Heart left ventricle (tissue), 16 donors: Measurements from ENCODE around the gene DDIT4. TPM values are rescaled to one million over a fixed set of nuclear protein-coding genes. Genes with fewer than 3 reads are reported as not detected.
A peak's percentile ranks its signal among the peaks of the same experiment; 100 is the strongest.

Experiments
- ATAC-seq, 4 donors: fragments of 200-7000 bp; cut with Tn5 transposase; one replicate each; pipeline ENCODE4 v1.9.1; 2020 to 2022; ENCODE audit warnings: moderate library complexity in 4 of 4, mild to moderate bottlenecking in 3 of 4, moderate number of reproducible peaks in 1 of 4
- DNase-seq, 5 donors: peaks; one replicate each; pipeline ENCODE4 v3.0.0-alpha.2; 2020
- H3K27ac ChIP-seq, 12 donors: fragments of 200-600 bp; sonication (generic) in 4 of 12; one replicate each; pipeline versions ENCODE4 v1.5.0 to v1.8.0; 2016 to 2022; ENCODE audit warnings: mild to moderate bottlenecking in 2 of 12
- H3K27me3 ChIP-seq, 9 donors: fragments of 200-600 bp; sonication (generic) in 2 of 9; one replicate each; pipeline versions ENCODE4 v1.5.1 to v1.8.0; 2016 to 2022; ENCODE audit warnings: mild to moderate bottlenecking in 3 of 9
- H3K36me3 ChIP-seq, 9 donors: fragments of 200-600 bp; sonication (generic) in 2 of 9; one replicate each; pipeline versions ENCODE4 v1.5.0 to v1.8.0; 2018 to 2022; ENCODE audit warnings: mild to moderate bottlenecking in 2 of 9
- H3K4me1 ChIP-seq, 12 donors: fragments of 200-600 bp; sonication (generic) in 4 of 12; one replicate each; pipeline versions ENCODE4 v1.5.0 to v1.8.0; 2016 to 2022; ENCODE audit warnings: mild to moderate bottlenecking in 3 of 12
- H3K4me3 ChIP-seq, 12 donors: fragments of 200-600 bp; sonication (generic) in 4 of 12; one replicate each; pipeline versions ENCODE4 v1.5.0 to v1.8.0; 2017 to 2022; ENCODE audit warnings: mild to moderate bottlenecking in 9 of 12, moderate library complexity in 4 of 12
- H3K9me3 ChIP-seq, 12 donors: fragments of 200-600 bp; sonication (generic) in 4 of 12; one replicate each; pipeline versions ENCODE4 v1.5.0 to v1.8.0; 2016 to 2022; ENCODE audit warnings: mild to moderate bottlenecking in 1 of 12
- POLR2A ChIP-seq, 2 donors: fragments of 450-650 bp; IDR thresholded peaks; one replicate each; pipeline ENCODE4 v1.6.1; 2017; ENCODE audit warnings: antibody characterized with exemption in 2 of 2, mild to moderate bottlenecking in 2 of 2, moderate library complexity in 2 of 2
- WGBS, 4 donors: extraction: QIAGEN DNeasy Blood & Tissue Kit in 2 of 4; methylation state at CpG; one replicate each; pipeline versions ENCODE4 v1.1.5 to v1.1.7; 2013 to 2018; 5-methylcytosine and 5-hydroxymethylcytosine counted together
- intact Hi-C, 10 donors: fragments of 100-400 bp; cut with DNase I; formaldehyde crosslinking; loops; one replicate each; pipeline versions ENCODE4 v1.11.1 to v1.14.2; 2022
- polyA plus RNA-seq, 2 donors: library from polyadenylated mRNA; stranded (reverse); fragments of 200-250 nt; gene quantifications; one replicate each; pipeline ENCODE4 v1.2.3, GENCODE V29; 2013
- total RNA-seq, 9 donors: library from RNA; depleted of rRNA in 2 of 9; stranded (reverse); fragments of >200 nt in 2 of 9; fragmentation: NEBNext Ultra II Directional in 3 of 9; extraction: Animal tissue kit (Norgen Biotek cat#: 25700) in 3 of 9; gene quantifications; one replicate each; pipeline versions ENCODE4 v1.1.0 to v1.2.4, GENCODE V29; 2016 to 2023
- TF ChIP-seq, protein P1 (sequence below), 12 donors: fragments of 200-600 bp; sonication (generic) in 4 of 12; IDR thresholded peaks; one replicate each; pipeline versions ENCODE4 v1.5.0 to v1.8.0; 2018 to 2022; ENCODE audit warnings: antibody characterized with exemption in 12 of 12, mild to moderate bottlenecking in 5 of 12
- donor health status: ischemic (EF 13 %, LVEDD 7.1; RV severe dilation, severe dysfunction).
- donor health status: healthy with polysubstance abuse.
- donor health status: DM: no; HTN: yes; CAD: no.
- donor health status: DM: no; HTN: no; CAD: no.
- donor health status: ischemic (EF 25% LVEDD 6.9; RV normal size, moderate dysfunction).
- donor health status: ischemic (EF 25% LVEDD 5.7; RV mildly dilated, moderate dysfunction).
- donor health status: healthy.
- donor health status: DM: yes; HTN: yes; CAD: no.
- donor health status: ischemic (EF 35%, LVEDD 5.7; RV mildly dilated, moderate dysfunction).
- donor health status: nonischemic (EF 11% LVEDD 7.7; RV severe dilation, severe dysfunction).
- donor health status: DM: yes; HTN: yes; CAD: no.
- donor health status: PGD.
- donor health status: ischemic (EF 29% LVEDD 5.4; RV normal size, mild dysfunction).
- donor health status: nonischemic (EF 23%, LVEDD 6.1; RV moderate dilation, normal function).

The DDIT4 gene
- total and polyA plus RNA-seq, 11 donors = 14.6 to 112 (median 47.6) TPM

DNA sequence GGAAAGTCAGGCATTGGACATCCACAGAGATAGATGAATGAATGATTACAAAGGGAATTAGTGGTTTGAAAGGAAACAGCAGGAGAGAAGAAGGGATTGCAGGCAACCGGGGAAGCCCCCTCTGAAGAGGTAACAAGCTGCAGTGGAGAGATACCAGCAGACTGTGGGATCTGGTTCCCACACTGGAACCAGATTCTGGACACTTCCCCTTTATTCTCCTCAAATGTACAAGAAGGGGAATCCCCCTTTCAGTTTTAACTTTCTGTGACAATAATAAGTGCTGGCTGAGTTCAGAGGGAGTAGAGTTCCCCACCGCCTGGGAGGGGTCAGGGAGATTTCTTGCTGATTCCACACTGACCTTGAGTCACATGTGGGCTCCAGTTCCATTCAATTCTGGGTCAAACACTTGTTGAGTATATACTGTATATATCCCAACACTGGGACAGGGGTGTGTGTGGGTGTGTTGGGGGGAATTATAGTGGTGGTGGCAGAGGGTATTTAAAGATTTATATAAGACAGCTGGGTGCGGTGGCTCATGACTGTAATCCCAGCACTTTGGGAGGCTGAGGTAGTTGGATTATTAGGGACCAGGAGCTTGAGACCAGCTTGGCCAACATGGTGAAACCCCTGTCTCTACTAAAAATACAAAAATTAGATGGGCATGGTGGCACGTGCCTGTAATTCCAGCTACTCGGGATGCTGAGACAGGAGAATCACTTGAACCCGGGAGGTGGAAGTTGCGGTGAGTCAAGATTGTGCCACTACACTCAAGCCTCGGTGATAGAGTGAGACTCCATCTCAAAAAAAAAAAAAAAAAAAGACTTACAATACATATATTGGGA lies 16.5 kb upstream of the DDIT4 start:
- 68 to 77% (median 73%) methylated on average over 8 of the region's 8 CpGs for WGBS, 4 donors
- Histone ChIP-seq H3K4me3 (no peak overlapping the region), H3K9me3 (no peaks in the 10 kb centered on the region), H3K4me1 (peaks cover 40 to 95% (median 79%) of the 10 kb centered on the region in 12 donors), H3K27ac (peak overlapping the region; percentile 28 to 97 (median 94)), H3K27me3 (no peaks in the 10 kb centered on the region), H3K36me3 (no peaks in the 10 kb centered on the region)
- ATAC-seq (peak in 1 of 4 donors; percentile 1), DNase-seq (peak in 1 of 5 donors; percentile 38)
- intact Hi-C loops = loop anchor here in 1 of 10 donors (5.0 kb wide), 1 partner anchor 70 kb away; no protein-coding TSS in a partner anchor
- TF ChIP-seq, protein P1, sequence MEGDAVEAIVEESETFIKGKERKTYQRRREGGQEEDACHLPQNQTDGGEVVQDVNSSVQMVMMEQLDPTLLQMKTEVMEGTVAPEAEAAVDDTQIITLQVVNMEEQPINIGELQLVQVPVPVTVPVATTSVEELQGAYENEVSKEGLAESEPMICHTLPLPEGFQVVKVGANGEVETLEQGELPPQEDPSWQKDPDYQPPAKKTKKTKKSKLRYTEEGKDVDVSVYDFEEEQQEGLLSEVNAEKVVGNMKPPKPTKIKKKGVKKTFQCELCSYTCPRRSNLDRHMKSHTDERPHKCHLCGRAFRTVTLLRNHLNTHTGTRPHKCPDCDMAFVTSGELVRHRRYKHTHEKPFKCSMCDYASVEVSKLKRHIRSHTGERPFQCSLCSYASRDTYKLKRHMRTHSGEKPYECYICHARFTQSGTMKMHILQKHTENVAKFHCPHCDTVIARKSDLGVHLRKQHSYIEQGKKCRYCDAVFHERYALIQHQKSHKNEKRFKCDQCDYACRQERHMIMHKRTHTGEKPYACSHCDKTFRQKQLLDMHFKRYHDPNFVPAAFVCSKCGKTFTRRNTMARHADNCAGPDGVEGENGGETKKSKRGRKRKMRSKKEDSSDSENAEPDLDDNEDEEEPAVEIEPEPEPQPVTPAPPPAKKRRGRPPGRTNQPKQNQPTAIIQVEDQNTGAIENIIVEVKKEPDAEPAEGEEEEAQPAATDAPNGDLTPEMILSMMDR (IDR thresholded peaks at IDR 0.05) = no peak
- TF ChIP-seq POLR2A (IDR thresholded peaks at IDR 0.05) = peak in 1 of 2 donors; percentile 7

DNA sequence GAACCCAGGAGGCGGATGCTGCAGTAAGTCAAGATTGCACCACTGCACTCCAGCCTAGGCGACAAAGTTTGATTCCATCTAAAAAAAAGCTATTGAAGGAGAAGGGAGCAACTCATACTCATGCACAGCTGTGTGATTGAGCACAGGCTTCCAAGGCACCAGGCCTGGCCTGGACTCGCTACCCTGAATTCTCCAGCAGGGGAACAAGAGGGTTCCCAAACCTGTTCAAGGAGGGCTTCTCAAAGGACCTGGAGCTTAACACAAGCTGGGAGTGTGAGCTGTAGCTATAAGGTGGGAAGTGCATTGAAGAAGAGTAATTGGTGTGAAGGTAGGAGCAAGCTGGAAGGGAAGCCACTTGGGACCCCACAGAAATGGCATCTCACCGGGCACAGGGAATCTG lies 15.1 kb upstream of the DDIT4 start:
- peak overlapping the region; percentile 75 to 98 (median 92) for H3K27ac ChIP-seq
- no peaks in the 10 kb centered on the region for H3K27me3 ChIP-seq
- H3K4me1 ChIP-seq = peaks cover 39 to 96% (median 70%) of the 10 kb centered on the region in 12 donors
- ATAC-seq (no peak), DNase-seq (no peak)
- 94 to 97% (median 94%) methylated on average over 4 of the region's 4 CpGs for WGBS, 4 donors
- no peaks in the 10 kb centered on the region for H3K36me3 ChIP-seq
- H3K4me3 ChIP-seq = no peak overlapping the region
- intact Hi-C loops = loop anchor here in 2 of 10 donors (2.0 to 5.0 kb wide), 2 partner anchors 14 to 69 kb away; partner anchors contain the start of gene DDIT4 (in 1 of the 2)
- TF ChIP-seq, protein P1 (IDR thresholded peaks at IDR 0.05) = no peak
- TF ChIP-seq POLR2A (IDR thresholded peaks at IDR 0.05) = no peak
- no peaks in the 10 kb centered on the region for H3K9me3 ChIP-seq

DNA sequence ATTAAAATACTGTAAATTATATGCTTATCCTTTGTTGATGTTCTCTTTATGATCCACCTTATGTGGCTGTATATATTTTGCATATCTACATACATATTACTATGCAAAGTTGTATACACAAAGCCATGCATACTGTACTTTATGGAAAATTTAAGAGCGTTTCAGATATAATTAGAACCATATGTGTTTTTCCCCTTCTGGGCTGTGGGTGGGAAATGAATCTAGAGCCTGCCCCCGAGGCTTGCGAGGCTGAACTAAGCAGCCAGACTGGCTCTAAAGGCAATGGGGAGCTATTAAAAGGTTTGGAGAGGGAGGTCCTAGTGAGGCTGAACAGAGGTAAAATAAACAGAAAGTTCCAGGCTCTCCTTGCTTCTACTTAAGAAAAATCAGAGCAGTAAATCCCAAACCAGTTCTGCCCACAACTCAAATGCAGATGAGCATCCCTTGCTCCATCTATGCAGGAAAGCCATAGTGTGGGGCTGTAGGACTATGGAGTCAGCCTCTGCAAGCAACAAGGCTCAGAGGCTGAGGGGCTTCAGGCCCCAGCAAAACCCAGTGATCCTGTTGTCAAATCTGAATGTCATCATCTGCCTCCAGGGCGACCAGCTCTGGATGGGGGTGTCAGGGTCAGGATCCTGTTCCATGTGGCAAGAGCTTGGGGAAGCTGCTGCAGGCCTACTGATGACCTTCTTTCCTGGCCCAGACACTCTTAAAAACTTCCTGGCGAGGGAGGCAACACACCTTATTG lies 14.1 kb upstream of the DDIT4 start:
- TF ChIP-seq, protein P1 (IDR thresholded peaks at IDR 0.05) = no peak
- TF ChIP-seq POLR2A (IDR thresholded peaks at IDR 0.05) = no peak
- intact Hi-C loops = loop anchor here in 4 of 10 donors (1.0 to 5.0 kb wide), 4 partner anchors 13 to 73 kb away; partner anchors contain the start of gene DDIT4 (in 2 of the 4)
- Histone ChIP-seq H3K4me1 (peaks cover 28 to 90% (median 61%) of the 10 kb centered on the region in 12 donors), H3K36me3 (no peaks in the 10 kb centered on the region), H3K27me3 (no peaks in the 10 kb centered on the region), H3K9me3 (no peaks in the 10 kb centered on the region), H3K4me3 (no peak overlapping the region), H3K27ac (peak overlapping the region; percentile 75 to 98 (median 92))
- 25 to 34% (median 26%) methylated on average over 5 of the region's 5 CpGs for WGBS, 4 donors
- DNase-seq (peak in 1 of 5 donors; percentile 33), ATAC-seq (no peak)
